ENCODE results near the gene ZP1.

The ZP1 gene

DNA sequence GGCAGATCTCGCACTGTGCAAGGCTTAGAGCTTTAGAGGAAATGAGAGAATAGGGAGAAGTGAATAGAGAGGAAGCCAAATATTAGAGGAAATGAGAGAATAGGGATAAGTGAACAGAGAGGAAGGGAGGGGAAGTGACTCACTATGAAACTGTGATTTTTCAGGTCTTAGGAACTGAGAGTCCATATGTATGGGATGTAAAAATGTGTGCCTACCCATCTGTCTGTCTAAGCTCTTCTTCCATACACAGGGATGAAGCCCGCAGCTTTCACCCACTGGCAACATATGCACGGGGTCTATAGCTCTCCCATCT is 31.9 kb upstream of the ZP1 start:
- Histone ChIP-seq H3K27me3 (ENCODE audit: control insufficient read depth, insufficient read depth, low read length) (no peaks in the 10 kb centered on the region), H3K36me3 (ENCODE audit: control insufficient read depth, low read depth, low read length) (no peaks in the 10 kb centered on the region), H3K9me3 (ENCODE audit: control insufficient read depth, low read depth, low read length) (no peaks in the 10 kb centered on the region), H3K27ac (ENCODE audit: low read length) (no peak overlapping the region), H3K9ac (ENCODE audit: low read length) (no peak overlapping the region), H3K4me3 (ENCODE audit: low read length) (no peak overlapping the region), H3K4me1 (ENCODE audit: control insufficient read depth, low read depth, low read length) (no peaks in the 10 kb centered on the region)

DNA sequence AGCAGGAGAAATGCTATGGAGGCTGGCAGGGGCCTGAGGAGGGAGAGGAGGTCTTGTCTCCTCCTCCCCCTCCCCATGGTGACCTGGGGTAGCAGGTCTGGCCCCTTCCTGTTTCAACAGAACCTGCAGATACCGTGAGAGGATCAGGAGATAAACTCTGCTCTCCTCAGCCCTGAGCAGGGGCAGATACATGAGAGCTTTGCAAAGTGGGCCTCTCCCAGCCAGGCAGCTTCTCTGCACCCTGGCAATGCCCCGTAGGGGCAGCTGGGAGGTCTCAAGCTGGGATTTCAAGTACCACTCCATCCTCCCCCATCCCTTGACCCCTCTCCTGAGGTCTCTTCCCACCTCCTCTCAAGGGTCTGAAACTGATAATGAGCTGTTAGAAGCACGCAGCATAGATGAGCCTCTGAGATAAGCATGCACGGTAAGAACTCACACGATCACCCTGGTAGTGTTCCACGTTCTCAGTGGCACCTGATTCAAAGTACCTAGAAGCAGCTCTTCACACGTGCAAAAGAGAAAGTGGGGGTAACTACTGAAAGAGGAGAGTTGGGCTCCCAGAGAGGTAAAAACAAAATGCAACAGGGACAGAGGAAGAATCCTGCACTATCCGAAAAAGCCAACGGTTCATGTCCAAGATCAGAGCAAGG is 30.4 kb upstream of the ZP1 start:
- H3K9ac ChIP-seq (ENCODE audit: low read length): no peak overlapping the region
- H3K27me3 ChIP-seq (ENCODE audit: control insufficient read depth, insufficient read depth, low read length): no peaks in the 10 kb centered on the region
- no peak overlapping the region for H3K27ac ChIP-seq (ENCODE audit: low read length)
- peaks cover 6% of the 10 kb centered on the region for H3K4me1 ChIP-seq (ENCODE audit: control insufficient read depth, low read depth, low read length)
- H3K4me3 ChIP-seq (ENCODE audit: low read length): no peak overlapping the region
- no peaks in the 10 kb centered on the region for H3K36me3 ChIP-seq (ENCODE audit: control insufficient read depth, low read depth, low read length)
- no peaks in the 10 kb centered on the region for H3K9me3 ChIP-seq (ENCODE audit: control insufficient read depth, low read depth, low read length)

DNA sequence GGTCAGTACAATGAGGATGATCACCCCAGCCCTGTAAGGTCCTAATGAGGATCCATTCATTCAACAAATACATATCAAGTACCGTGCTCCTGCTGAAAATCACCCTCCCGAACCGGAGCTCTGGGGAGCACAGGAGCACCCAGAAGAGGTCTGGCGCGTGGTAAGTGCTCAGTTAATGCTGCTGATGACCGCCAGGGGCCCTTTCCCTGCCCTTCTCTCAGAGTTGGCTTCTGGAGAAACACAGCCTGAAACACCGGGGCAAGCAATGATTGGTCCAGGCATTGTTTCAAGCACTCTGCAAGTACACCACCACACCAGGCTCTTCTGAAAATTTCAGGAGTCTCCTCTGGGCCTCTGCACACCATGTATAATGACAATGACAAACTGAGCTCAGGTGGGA is 29.2 kb upstream of the ZP1 start:
- Histone ChIP-seq H3K9me3 (ENCODE audit: control insufficient read depth, low read depth, low read length) (no peaks in the 10 kb centered on the region), H3K4me1 (ENCODE audit: control insufficient read depth, low read depth, low read length) (peaks cover 6% of the 10 kb centered on the region)

DNA sequence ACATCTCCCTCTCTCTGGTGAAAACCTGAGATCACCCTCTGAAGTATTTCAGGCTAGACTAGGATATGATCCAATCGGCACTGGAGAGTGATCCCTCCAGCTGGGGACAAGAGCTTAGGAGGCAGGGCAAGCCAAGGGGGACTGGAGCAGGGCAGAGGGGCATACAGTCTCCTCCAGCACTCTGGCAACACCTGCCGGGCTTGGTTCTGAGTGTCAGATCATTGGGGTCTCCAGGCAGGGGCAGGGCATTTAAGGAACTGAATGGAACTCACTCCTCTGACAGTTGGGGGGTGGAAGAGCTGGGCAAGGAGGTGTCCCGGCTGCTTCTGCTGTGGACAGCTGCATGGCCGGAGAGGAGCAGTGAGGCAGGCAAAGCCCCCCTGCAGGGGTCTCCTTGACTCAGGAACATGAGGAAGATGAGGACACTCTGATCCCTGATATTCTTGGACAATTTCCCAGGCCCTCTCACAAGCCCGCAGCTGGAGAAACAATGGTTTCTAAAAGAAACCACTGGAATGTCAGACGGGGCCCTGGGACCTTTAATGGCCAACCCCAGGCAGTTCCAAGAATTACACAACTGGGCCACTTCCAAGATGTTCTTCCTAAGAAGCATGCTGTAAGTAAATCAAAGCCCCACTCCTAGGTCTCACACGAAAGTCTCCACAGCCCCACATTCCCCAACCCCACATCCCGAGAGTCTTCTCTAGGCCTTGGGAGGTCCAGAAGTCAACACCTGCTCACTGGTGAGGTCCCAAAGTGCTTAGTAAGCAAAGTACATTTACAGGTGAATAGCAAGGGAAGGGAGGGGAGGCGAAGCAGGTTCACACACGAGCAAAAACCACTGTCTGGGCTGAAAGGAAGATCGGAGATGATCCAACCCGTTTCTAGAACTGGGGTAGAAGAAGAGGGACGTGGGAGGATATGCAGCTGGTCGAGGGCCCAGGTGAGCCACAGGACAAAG is 26.6 kb upstream of the ZP1 start:
- H3K27ac ChIP-seq (ENCODE audit: low read length): no peak overlapping the region

More for the DNA sequence above, 29.2 kb upstream of the ZP1 start:
- Histone ChIP-seq H3K27me3 (ENCODE audit: control insufficient read depth, insufficient read depth, low read length) (no peaks in the 10 kb centered on the region), H3K4me3 (ENCODE audit: low read length) (no peak overlapping the region), H3K9ac (ENCODE audit: low read length) (no peak overlapping the region), H3K27ac (ENCODE audit: low read length) (no peak overlapping the region), H3K36me3 (ENCODE audit: control insufficient read depth, low read depth, low read length) (no peaks in the 10 kb centered on the region)

DNA sequence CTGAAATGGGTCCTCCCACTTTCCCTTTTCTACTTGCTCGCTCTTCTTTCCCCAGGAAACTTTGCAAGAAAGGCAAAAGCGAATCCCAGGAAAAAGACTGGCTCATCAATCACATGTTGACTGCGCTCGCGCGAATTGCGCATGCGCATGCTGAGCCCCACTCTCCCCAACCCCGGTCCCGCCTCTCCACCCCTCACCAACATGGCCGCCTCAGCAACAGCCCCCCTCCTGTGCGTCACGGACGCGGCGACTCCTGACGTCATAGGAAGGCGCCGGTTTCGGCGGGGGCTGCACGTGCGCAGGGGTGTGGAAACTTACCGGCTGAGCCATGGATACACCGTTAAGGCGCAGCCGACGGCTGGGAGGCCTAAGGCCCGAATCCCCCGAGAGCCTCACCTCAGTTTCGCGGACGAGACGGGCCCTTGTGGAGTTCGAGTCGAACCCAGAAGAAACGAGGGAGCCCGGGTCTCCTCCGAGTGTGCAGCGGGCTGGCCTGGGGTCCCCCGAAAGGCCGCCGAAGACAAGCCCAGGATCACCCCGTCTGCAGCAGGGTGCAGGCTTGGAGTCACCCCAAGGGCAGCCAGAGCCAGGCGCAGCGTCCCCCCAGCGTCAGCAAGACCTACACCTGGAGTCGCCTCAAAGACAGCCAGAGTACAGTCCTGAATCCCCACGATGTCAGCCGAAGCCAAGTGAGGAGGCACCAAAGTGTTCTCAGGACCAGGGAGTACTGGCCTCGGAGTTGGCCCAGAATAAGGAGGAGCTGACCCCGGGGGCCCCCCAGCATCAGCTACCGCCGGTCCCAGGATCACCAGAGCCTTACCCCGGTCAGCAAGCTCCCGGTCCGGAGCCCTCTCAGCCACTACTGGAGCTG is 25.3 kb upstream of the ZP1 start, which contains the start of gene CCDC86:
Gene CCDC86 (plus strand): TSS at position 317 of the 871 bp plus-strand sequence. CDS start 12 bp downstream, at position 329.
- H3K36me3 ChIP-seq (ENCODE audit: control insufficient read depth, low read depth, low read length): peaks cover 4% of the 10 kb centered on the region
- peak within 1 kb of the TSS; percentile 84 for H3K4me3 ChIP-seq (ENCODE audit: low read length)
- H3K27ac ChIP-seq (ENCODE audit: low read length): peak within 1 kb of the TSS; percentile 74
- no peaks in the 10 kb centered on the region for H3K9me3 ChIP-seq (ENCODE audit: control insufficient read depth, low read depth, low read length)
- no peaks in the 10 kb centered on the region for H3K27me3 ChIP-seq (ENCODE audit: control insufficient read depth, insufficient read depth, low read length)
- H3K4me1 ChIP-seq (ENCODE audit: control insufficient read depth, low read depth, low read length): peaks cover 13% of the 10 kb centered on the region
- H3K9ac ChIP-seq (ENCODE audit: low read length): peak within 1 kb of the TSS; percentile 84

More for the DNA sequence above, 26.6 kb upstream of the ZP1 start:
- Histone ChIP-seq H3K9me3 (ENCODE audit: control insufficient read depth, low read depth, low read length) (no peaks in the 10 kb centered on the region), H3K27me3 (ENCODE audit: control insufficient read depth, insufficient read depth, low read length) (no peaks in the 10 kb centered on the region), H3K4me1 (ENCODE audit: control insufficient read depth, low read depth, low read length) (peaks cover 13% of the 10 kb centered on the region), H3K36me3 (ENCODE audit: control insufficient read depth, low read depth, low read length) (peaks cover 4% of the 10 kb centered on the region), H3K4me3 (ENCODE audit: low read length) (no peak overlapping the region), H3K9ac (ENCODE audit: low read length) (peak overlapping the region; percentile 84)

DNA sequence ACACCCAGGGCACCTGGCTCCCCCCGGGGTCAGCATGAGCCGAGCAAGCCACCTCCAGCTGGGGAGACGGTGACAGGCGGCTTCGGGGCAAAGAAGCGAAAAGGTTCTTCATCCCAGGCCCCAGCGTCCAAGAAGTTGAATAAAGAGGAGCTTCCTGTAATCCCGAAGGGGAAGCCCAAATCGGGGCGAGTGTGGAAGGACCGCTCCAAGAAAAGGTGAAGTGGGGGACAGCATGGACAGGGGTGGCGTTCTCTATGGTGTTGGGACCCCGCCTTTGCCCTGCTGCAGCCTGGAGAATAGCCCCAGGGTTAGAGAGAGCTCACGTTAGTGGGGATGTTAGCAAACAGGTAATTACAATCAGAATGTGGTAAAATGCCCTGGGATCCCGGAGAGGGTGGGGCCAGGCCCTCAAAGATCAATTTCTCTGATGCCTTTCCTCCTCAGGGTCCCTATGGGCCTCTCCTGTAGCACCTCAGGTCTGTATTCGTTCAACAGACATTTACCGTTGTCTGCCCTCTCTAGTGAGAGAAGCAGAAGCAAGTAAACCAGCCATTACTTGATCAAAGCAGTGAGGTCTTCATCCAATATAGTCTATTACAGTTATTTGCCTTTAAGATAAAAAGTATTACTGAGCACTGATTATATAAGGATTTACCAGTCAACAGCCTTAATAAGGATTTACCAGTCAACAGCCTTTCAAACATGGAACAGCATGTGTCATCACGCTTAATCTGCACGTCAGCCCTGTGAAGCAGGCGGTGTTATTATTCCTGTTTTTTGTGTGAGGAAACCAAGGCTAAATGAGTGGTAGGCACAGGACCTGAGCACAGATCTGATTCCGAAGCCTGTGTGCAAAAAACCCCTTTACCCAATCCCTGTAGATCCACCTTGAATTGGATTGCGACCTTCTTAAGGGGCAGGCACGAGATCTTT is 24.4 kb upstream of the ZP1 start:
- Histone ChIP-seq H3K4me1 (ENCODE audit: control insufficient read depth, low read depth, low read length) (peaks cover 13% of the 10 kb centered on the region), H3K9me3 (ENCODE audit: control insufficient read depth, low read depth, low read length) (no peaks in the 10 kb centered on the region), H3K36me3 (ENCODE audit: control insufficient read depth, low read depth, low read length) (peaks cover 4% of the 10 kb centered on the region), H3K4me3 (ENCODE audit: low read length) (peak overlapping the region; percentile 84), H3K27ac (ENCODE audit: low read length) (no peak overlapping the region), H3K27me3 (ENCODE audit: control insufficient read depth, insufficient read depth, low read length) (no peaks in the 10 kb centered on the region), H3K9ac (ENCODE audit: low read length) (peak overlapping the region; percentile 84)

DNA sequence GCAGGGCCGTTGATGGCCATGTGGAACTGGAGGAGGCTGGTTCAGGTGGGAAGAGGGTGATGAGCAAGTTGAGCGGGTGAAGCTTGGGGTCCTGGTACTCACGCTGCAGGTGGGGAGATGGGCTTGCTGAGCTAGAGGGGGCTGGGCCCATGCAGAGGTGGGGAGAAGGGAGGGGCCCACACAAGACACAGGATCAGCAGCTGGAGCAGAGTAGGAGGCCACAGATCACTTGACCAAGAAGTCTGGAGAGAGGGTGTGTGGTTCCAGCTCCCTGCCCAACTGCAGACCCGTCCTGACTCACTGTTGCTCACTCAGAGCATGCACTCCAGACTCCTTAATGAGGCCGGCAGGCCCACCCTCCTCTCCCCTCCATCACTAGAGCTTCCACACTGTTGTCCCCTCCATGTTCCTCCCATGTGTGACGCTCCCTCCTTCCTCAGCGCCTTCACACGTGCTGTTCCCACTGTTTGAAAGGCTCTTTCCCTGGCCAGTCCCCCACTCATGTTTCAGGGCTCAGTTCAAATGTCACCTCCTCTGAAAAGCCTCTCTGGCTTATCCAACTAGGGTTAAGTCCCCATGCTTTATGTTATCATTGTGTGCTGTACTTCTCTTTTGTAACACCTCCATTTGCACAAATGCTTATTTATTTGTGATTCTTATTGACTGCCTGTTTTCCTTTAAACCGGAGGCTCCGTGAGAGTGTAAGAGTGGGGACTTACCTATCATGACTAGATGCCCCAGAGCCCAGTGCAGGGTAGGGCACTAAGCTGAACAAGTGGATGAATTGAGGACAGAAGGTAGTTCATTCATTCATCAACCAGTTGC is 23.1 kb upstream of the ZP1 start:
- Histone ChIP-seq H3K4me3 (ENCODE audit: low read length) (peak overlapping the region; percentile 84), H3K9me3 (ENCODE audit: control insufficient read depth, low read depth, low read length) (no peaks in the 10 kb centered on the region), H3K27ac (ENCODE audit: low read length) (no peak overlapping the region), H3K27me3 (ENCODE audit: control insufficient read depth, insufficient read depth, low read length) (no peaks in the 10 kb centered on the region), H3K4me1 (ENCODE audit: control insufficient read depth, low read depth, low read length) (peaks cover 13% of the 10 kb centered on the region), H3K9ac (ENCODE audit: low read length) (peak overlapping the region; percentile 84), H3K36me3 (ENCODE audit: control insufficient read depth, low read depth, low read length) (peaks cover 15% of the 10 kb centered on the region)

DNA sequence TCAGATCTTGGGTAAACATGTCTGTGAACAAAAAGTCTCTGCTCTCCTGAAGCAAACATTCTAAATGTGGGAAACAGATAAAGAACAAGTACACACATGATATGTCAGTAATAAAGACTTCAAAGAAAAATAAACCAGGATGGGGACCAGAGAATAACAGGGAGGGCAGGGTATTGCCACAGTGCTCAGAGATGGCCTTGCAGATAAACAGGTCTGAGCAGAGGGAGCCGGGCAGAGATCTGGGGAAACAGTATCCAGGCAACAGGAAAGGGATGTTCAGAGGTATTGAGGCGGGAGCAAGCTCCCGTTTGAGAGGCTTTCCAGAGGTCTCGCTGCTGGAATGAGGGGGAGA is 22.5 kb upstream of the ZP1 start:
- Histone ChIP-seq H3K27ac (ENCODE audit: low read length) (no peak overlapping the region), H3K9ac (ENCODE audit: low read length) (no peak overlapping the region), H3K9me3 (ENCODE audit: control insufficient read depth, low read depth, low read length) (no peaks in the 10 kb centered on the region), H3K36me3 (ENCODE audit: control insufficient read depth, low read depth, low read length) (peaks cover 21% of the 10 kb centered on the region), H3K4me1 (ENCODE audit: control insufficient read depth, low read depth, low read length) (peaks cover 13% of the 10 kb centered on the region), H3K4me3 (ENCODE audit: low read length) (peak overlapping the region; percentile 84), H3K27me3 (ENCODE audit: control insufficient read depth, insufficient read depth, low read length) (no peaks in the 10 kb centered on the region)

DNA sequence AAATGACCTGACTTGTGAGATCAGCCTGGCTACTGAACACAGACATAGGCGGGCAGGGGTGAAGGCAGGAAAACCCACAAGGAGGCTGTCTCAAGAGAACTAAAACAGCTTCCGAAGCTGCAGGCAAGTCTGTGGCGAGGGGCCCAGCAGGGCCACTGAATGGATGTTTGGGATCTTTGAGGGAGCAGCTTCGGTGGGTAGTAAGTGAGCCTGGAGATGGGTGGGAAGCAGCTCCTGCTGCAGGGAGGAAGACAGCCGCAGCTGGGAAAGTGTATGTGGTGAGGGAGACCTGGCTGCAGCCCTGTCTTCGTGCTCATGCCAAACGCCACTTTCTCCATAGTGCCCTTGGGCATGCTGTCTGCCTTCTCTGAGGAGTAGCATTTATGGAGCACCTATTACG is 22.0 kb upstream of the ZP1 start:
- H3K9me3 ChIP-seq (ENCODE audit: control insufficient read depth, low read depth, low read length): no peaks in the 10 kb centered on the region
- H3K9ac ChIP-seq (ENCODE audit: low read length): no peak overlapping the region
- no peaks in the 10 kb centered on the region for H3K27me3 ChIP-seq (ENCODE audit: control insufficient read depth, insufficient read depth, low read length)
- no peak overlapping the region for H3K27ac ChIP-seq (ENCODE audit: low read length)
- H3K36me3 ChIP-seq (ENCODE audit: control insufficient read depth, low read depth, low read length): peaks cover 26% of the 10 kb centered on the region
- H3K4me1 ChIP-seq (ENCODE audit: control insufficient read depth, low read depth, low read length): peaks cover 13% of the 10 kb centered on the region
- no peak overlapping the region for H3K4me3 ChIP-seq (ENCODE audit: low read length)

DNA sequence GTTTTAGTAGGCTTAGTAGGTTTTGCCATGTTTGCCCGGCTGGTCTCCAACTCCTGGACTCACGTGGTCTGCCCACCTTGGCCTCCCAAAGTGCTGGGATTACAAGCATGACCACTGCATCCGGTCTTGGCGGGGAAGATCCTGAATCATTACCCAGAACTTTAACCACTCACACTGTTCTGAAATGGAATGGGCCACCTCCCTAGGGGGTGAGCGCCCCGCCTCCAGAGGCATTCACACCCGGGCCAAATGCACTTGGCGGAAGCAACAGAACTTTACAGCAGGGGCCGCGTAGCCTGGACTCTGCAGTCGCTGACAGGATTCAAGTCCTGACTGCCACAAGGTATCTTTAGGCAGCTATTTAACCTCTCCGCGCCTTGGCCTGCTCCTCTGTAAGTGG is 20.1 kb upstream of the ZP1 start:
- Histone ChIP-seq H3K27me3 (ENCODE audit: control insufficient read depth, insufficient read depth, low read length) (no peaks in the 10 kb centered on the region), H3K4me3 (ENCODE audit: low read length) (no peak overlapping the region), H3K9me3 (ENCODE audit: control insufficient read depth, low read depth, low read length) (no peaks in the 10 kb centered on the region), H3K4me1 (ENCODE audit: control insufficient read depth, low read depth, low read length) (peaks cover 8% of the 10 kb centered on the region), H3K9ac (ENCODE audit: low read length) (no peak overlapping the region), H3K27ac (ENCODE audit: low read length) (no peak overlapping the region), H3K36me3 (ENCODE audit: control insufficient read depth, low read depth, low read length) (peaks cover 35% of the 10 kb centered on the region)
